Skeletal muscle satellite cell (primary cell): ENCODE results near the gene OR8G5. TPM values are rescaled to one million over a fixed set of nuclear protein-coding genes. Genes with fewer than 3 reads are reported as not detected.
"Not testable (repeated sequence)": the region's sequence is repeated elsewhere in the genome, so short reads cannot be mapped to it uniquely, and the experiment has no call there.

ENCODE experiments used
- H3K27me3 ChIP-seq: 2 replicates; pipeline ENCODE4 v1.7.0; 2013; ENCODE audit warnings: low read length; ENCODE audit not compliant: control insufficient read depth, insufficient read depth
- H3K36me3 ChIP-seq: 2 replicates; pipeline ENCODE4 v1.7.0; 2013; ENCODE audit warnings: mild to moderate bottlenecking, control low read depth, low read length; ENCODE audit not compliant: insufficient read depth
- H3K4me1 ChIP-seq: 2 replicates; pipeline ENCODE4 v1.7.0; 2013; ENCODE audit warnings: low read length; ENCODE audit not compliant: control insufficient read depth, insufficient read depth
- H3K4me2 ChIP-seq: 2 replicates; pipeline ENCODE4 v1.7.0; 2013; ENCODE audit warnings: mild to moderate bottlenecking, low read length
- H3K4me3 ChIP-seq: 2 replicates; pipeline ENCODE4 v1.7.0; 2013; ENCODE audit warnings: low read length
- H3K9ac ChIP-seq: 2 replicates; pipeline ENCODE4 v1.7.0; 2013; ENCODE audit warnings: mild to moderate bottlenecking, low read depth, low read length, moderate library complexity
- H3K9me3 ChIP-seq: replicated peaks from 2 replicates; pipeline ENCODE4 v1.7.0; 2013; ENCODE audit warnings: mild to moderate bottlenecking, control low read depth, low read length
- total RNA-seq: library from RNA; depleted of rRNA; stranded (reverse); fragments of >200 nt; gene quantifications from 2 replicates; pipeline ENCODE4 v1.2.3, GENCODE V29; 2012; rRNA removed

Gene OR8G5, protein sequence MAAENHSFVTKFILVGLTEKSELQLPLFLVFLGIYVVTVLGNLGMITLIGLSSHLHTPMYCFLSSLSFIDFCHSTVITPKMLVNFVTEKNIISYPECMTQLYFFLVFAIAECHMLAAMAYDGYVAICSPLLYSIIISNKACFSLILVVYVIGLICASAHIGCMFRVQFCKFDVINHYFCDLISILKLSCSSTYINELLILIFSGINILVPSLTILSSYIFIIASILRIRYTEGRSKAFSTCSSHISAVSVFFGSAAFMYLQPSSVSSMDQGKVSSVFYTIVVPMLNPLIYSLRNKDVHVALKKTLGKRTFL
- total RNA-seq = not detected in 2 replicates

DNA sequence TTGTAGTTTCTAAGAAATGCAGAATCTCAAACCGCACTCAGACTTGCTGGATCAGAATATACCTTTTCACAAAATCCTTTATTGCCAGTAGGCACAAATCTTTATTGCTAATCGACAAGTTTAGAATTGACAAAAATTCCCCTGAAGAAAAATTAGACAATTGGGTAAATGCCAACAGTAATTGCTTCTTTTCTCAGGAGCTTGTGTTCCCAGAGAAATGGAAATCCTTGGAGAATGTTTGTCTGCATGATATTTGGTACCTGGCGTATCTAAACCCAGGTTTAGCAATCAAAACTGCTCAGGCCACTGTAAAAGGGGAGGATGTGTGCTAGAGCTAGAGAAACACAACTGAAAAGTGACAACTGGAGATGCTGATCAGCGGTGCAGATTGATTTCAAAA lies at the start of gene OR8G5:
Gene OR8G5, plus strand, starts transcription at position 301 of the 400 bp plus-strand sequence. CDS start 8,556 bp downstream, outside the sequence.
- no peak within 1 kb of the TSS for H3K4me2 ChIP-seq
- H3K9me3 ChIP-seq = no peaks in the 10 kb centered on the region
- peaks cover 3% of the 10 kb centered on the region for H3K27me3 ChIP-seq
- no peak within 1 kb of the TSS for H3K9ac ChIP-seq
- H3K36me3 ChIP-seq = no peaks in the 10 kb centered on the region
- H3K4me3 ChIP-seq = no peak within 1 kb of the TSS
- H3K4me1 ChIP-seq = no peaks in the 10 kb centered on the region

DNA sequence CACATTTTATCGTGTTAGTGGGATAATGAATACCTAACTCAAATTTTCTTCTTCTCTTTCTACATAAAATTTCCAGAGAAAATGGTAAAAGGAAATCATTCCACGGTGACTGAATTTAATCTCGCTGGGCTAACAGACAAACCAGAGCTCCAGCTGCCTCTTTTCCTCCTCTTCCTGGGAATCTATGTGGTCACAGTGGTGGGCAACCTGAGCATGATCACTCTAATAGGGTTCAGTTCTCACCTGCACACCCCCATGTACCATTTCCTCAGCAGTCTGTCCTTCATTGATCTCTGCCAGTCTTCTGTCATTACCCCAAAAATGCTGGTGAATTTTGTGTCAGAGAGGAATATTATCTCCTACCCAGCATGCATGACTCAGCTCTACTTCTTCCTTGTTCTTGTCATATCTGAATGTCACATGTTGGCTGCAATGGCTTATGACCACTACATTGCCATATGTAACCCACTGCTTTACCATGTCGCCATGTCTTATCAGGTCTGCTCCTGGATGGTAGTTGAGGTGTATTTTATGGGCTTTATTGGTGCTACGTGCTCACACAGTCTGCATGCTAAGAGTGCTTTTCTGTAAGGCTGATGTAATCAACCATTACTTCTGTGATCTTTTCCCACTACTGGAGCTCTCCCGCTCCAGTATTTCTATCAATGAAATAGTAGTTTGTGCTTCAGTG lies 48.9 kb upstream of the OR8G5 start:
- H3K4me1 ChIP-seq = no peaks in the 10 kb centered on the region
- H3K36me3 ChIP-seq = no peaks in the 10 kb centered on the region
- H3K27me3 ChIP-seq = peaks cover 3% of the 10 kb centered on the region
- no peak overlapping the region for H3K9ac ChIP-seq
- no peak overlapping the region for H3K4me2 ChIP-seq
- H3K4me3 ChIP-seq = no peak overlapping the region
- H3K9me3 ChIP-seq = no peaks in the 10 kb centered on the region

DNA sequence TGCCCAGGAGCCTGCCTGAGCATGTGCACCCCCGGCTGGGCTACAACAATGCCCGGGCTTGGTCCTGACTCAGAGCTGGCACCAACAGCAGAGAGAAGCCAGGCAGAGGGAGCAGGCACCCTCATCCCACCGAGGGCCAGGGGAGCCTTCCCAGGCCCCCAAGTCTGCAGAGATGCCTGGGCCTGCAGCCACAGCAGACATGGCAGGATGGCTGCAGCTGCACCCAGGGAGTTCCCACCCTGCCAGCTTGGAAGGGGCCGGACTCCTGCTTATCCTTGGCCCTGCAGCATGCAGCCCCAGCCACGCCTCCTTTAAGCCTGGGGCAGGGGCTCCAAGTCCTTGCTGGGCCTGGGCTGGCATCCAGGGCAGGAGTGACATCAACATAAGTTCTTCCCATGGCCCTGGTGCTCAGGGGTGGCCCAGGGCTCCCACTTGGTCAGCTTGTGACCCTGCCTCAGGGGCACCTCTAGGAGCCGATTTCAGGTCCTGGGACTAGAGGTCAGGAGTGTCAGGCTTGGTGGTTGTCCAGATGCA lies 46.3 kb upstream of the OR8G5 start:
- no peak overlapping the region for H3K9ac ChIP-seq
- no peaks in the 10 kb centered on the region for H3K4me1 ChIP-seq
- no peaks in the 10 kb centered on the region for H3K27me3 ChIP-seq
- no peaks in the 10 kb centered on the region for H3K36me3 ChIP-seq
- H3K4me3 ChIP-seq = no peak overlapping the region
- no peak overlapping the region for H3K4me2 ChIP-seq
- no peaks in the 10 kb centered on the region for H3K9me3 ChIP-seq

DNA sequence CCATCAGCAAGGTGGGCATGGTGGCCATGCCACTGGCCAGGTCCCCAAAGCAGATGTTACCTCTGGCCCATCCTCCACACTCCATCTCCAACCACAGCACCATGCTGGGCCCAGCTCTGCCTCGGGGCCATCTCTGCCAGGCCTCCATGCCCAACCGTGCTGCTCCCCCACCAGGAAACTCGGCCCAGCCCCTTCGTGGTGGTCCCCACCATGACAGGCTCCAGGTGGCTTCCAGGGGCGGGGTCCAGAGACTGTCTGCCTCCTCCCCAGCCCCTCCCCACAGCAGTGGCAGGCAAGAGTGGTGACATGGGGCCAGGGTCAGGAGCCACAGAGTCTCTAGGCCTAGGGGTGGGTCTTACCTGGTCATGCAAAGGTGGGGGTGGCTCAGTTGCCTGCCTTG lies 45.8 kb upstream of the OR8G5 start:
- Histone ChIP-seq H3K4me1 (no peaks in the 10 kb centered on the region), H3K36me3 (no peaks in the 10 kb centered on the region), H3K4me2 (no peak overlapping the region), H3K9ac (no peak overlapping the region), H3K4me3 (no peak overlapping the region), H3K27me3 (no peaks in the 10 kb centered on the region), H3K9me3 (no peaks in the 10 kb centered on the region)

DNA sequence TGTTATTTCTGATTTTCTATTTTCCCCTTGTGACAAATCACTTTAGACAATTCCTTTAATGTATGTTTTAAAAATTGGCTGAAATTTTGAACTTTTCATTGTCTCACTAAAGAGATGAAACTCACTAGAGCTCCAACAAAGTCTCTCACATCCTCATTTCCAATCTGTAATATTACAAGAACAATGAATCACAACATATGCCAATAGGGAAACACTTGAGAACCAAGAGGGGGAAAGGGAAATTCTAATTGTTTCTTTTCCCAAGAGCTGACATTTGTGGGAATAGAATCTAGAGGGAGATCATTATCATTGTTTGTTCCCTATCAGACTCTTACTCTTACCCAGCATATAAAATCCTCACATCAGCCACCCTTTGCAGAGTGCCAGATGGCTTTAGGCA lies 44.9 kb upstream of the OR8G5 start:
- Histone ChIP-seq H3K36me3 (no peaks in the 10 kb centered on the region), H3K9ac (no peak overlapping the region), H3K9me3 (no peaks in the 10 kb centered on the region), H3K4me1 (no peaks in the 10 kb centered on the region), H3K27me3 (no peaks in the 10 kb centered on the region), H3K4me2 (no peak overlapping the region), H3K4me3 (no peak overlapping the region)

DNA sequence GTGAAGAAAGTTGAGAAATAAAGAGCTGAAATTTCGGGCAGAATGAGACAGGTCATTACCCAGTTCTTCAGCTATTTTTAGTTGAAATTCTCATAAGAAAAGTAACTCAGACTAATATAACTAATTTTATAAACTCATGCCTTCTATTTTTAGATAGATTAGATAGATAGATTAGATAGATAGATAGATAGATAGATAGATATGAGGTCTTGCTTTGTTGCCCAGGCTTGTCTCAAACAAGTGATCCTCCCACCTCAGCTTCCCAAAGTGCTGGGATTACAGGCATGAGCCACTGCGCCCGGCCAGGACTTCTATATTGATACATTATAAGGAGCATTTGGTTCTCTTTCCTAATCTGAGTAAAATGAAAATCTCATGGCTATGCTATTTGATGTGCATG lies 42.1 kb upstream of the OR8G5 start:
- Histone ChIP-seq H3K9me3 (no peaks in the 10 kb centered on the region), H3K36me3 (no peaks in the 10 kb centered on the region), H3K4me3 (no peak overlapping the region), H3K4me1 (no peaks in the 10 kb centered on the region), H3K9ac (no peak overlapping the region), H3K4me2 (no peak overlapping the region), H3K27me3 (no peaks in the 10 kb centered on the region)

DNA sequence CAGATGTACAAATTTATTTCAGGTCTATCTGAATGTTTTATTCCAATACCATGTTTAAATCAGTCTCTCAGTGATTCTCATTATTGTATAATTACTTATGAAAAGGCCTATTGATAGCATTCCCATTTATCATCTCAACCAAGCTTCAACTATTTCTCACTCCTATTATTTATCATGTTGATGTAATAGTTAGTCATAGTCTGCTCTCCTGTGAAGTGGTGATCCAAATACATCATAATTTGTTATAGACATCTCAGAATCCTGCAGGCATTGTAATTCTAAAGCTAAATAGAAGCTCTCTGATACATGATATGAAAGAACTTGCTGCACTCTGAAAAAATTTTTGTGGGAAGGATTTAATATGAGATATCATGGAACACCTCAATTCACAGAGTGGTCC lies 37.0 kb upstream of the OR8G5 start:
- no peak overlapping the region for H3K4me2 ChIP-seq
- no peak overlapping the region for H3K4me3 ChIP-seq
- no peaks in the 10 kb centered on the region for H3K4me1 ChIP-seq
- H3K27me3 ChIP-seq = no peaks in the 10 kb centered on the region
- no peak overlapping the region for H3K9ac ChIP-seq
- no peaks in the 10 kb centered on the region for H3K36me3 ChIP-seq
- H3K9me3 ChIP-seq = no peaks in the 10 kb centered on the region

DNA sequence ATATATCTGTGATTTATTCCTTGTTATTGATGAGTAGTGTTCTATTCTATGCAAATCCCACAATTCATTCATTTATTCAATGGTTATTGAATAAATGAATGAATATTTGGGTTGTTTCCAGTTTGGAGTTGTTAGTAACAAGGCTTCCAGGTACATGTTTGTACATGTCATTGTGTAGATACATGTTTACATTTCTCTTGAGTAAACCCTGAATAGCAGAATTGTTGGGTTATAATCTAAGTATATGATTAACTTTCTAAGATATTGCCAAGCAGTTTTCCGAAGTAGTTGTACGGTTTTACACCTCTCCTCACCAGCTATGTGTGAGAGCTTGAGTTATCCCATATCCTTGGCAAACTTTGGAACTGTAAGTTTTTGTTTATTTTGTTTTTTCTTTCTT lies 33.8 kb upstream of the OR8G5 start:
- H3K9me3 ChIP-seq = no peaks in the 10 kb centered on the region
- no peak overlapping the region for H3K9ac ChIP-seq
- no peaks in the 10 kb centered on the region for H3K27me3 ChIP-seq
- H3K4me2 ChIP-seq = no peak overlapping the region
- no peaks in the 10 kb centered on the region for H3K36me3 ChIP-seq
- H3K4me3 ChIP-seq = no peak overlapping the region
- no peaks in the 10 kb centered on the region for H3K4me1 ChIP-seq

DNA sequence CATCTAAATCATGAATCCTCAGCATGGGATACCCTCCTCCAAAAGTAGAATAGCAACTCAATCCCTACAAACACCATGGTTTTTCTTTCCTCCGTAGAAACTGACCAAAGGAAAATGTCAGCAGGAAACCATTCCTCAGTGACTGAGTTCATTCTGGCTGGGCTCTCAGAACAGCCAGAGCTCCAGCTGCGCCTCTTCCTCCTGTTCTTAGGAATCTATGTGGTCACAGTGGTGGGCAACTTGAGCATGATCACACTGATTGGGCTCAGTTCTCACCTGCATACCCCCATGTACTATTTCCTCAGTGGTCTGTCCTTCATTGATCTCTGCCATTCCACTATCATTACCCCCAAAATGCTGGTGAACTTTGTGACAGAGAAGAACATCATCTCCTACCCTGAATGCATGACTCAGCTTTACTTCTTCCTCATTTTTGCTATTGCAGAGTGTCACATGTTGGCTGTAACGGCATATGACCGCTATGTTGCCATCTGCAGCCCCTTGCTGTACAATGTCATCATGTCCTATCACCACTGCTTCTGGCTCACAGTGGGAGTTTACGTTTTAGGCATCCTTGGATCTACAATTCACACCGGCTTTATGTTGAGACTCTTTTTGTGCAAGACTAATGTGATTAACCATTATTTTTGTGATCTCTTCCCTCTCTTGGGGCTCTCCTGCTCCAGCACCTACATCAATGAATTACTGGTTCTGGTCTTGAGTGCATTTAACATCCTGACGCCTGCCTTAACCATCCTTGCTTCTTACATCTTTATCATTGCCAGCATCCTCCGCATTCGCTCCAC lies 31.4 kb upstream of the OR8G5 start:
- H3K4me1 ChIP-seq, H3K36me3 ChIP-seq, H3K4me3 ChIP-seq, H3K9me3 ChIP-seq, H3K9ac ChIP-seq, H3K27me3 ChIP-seq, H3K4me2 ChIP-seq: not testable (repeated sequence)

DNA sequence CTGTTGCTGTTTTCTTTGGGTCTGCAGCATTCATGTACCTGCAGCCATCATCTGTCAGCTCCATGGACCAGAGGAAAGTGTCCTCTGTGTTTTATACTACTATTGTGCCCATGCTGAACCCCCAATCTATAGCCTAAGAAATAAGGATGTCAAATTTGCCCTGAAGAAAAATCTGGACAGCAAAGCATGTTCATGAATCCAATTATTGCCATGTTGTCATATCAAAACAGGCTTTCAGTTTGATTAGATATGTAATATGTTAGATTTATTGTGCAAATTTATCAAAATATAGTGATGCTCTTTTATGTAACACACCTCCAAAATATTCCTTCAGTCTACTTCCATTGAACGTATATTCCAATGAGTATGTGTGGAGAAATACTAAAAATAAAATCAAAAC lies 30.7 kb upstream of the OR8G5 start:
- Histone ChIP-seq H3K27me3 (no peaks in the 10 kb centered on the region), H3K9me3 (no peaks in the 10 kb centered on the region), H3K4me2 (no peak overlapping the region), H3K4me1 (no peaks in the 10 kb centered on the region), H3K9ac (no peak overlapping the region), H3K36me3 (no peaks in the 10 kb centered on the region), H3K4me3 (no peak overlapping the region)

DNA sequence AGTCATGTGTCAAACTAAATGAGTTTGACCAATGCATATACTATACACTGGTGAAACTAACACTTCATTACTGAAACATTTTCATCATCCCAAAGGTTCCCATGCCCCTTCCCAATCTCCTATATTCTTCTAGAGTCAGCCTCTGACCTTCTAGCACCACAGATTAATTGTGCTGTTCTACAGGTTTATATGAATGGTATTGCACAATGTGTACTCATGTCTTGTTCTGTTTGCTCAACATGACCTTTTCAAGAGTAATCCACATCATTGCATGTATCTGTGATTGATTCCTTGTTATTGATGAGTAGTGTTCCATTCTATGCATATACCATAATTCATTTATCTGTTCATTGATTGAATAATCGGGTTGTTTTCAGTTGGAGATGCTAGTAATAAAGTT lies 22.8 kb upstream of the OR8G5 start:
- Histone ChIP-seq H3K36me3 (no peaks in the 10 kb centered on the region), H3K27me3 (peaks cover 3% of the 10 kb centered on the region), H3K9me3 (no peaks in the 10 kb centered on the region), H3K4me2 (no peak overlapping the region), H3K4me3 (no peak overlapping the region), H3K4me1 (no peaks in the 10 kb centered on the region), H3K9ac (no peak overlapping the region)
